IMR-90 (cell line): Measurements from ENCODE around the gene MMP2.

ENCODE experiments used
- BHLHE40 ChIP-seq: fragments of 150-350 bp; IDR thresholded peaks from 2 replicates; pipeline ENCODE4 v1.6.1; 2016; ENCODE audit warnings: mild to moderate bottlenecking, low read depth, low read length
- CEBPB ChIP-seq: IDR thresholded peaks from 2 replicates; pipeline ENCODE4 v1.6.1; 2012; ENCODE audit warnings: low read depth, low read length, improper control_type of control experiment
- MAFK ChIP-seq: IDR thresholded peaks from 2 replicates; pipeline ENCODE4 v1.6.1; 2012; ENCODE audit warnings: low read depth, low read length, improper control_type of control experiment
- MAZ ChIP-seq: IDR thresholded peaks from 2 replicates; pipeline ENCODE4 v1.6.1; 2012; ENCODE audit warnings: low read depth, mild to moderate bottlenecking, low read length, improper control_type of control experiment, moderate library complexity, borderline replicate concordance
- MXI1 ChIP-seq: IDR thresholded peaks from 2 replicates; pipeline ENCODE4 v1.6.1; 2012; ENCODE audit warnings: low read depth, mild to moderate bottlenecking, low read length, moderate library complexity, borderline replicate concordance
- NFE2L2 ChIP-seq: fragments of 150-350 bp; IDR thresholded peaks from 2 replicates; pipeline ENCODE4 v1.6.1; 2016; ENCODE audit warnings: low read depth, mild to moderate bottlenecking, low read length
- POLR2A ChIP-seq: IDR thresholded peaks from 2 replicates; pipeline ENCODE4 v1.6.1; 2012; ENCODE audit warnings: mild to moderate bottlenecking, low read depth, low read length
- RAD21 ChIP-seq: IDR thresholded peaks from 2 replicates; pipeline ENCODE4 v1.6.1; 2012; ENCODE audit warnings: low read length, improper control_type of control experiment
- RCOR1 ChIP-seq: IDR thresholded peaks from 2 replicates; pipeline ENCODE4 v1.6.1; 2012; ENCODE audit warnings: mild to moderate bottlenecking, low read length, improper control_type of control experiment; ENCODE audit not compliant: insufficient replicate concordance
- RFX5 ChIP-seq: IDR thresholded peaks from 2 replicates; pipeline ENCODE4 v1.8.0; 2012; ENCODE audit warnings: low read depth, mild to moderate bottlenecking, low read length, moderate library complexity
- SMC3 ChIP-seq: fragments of 150-350 bp; IDR thresholded peaks from 2 replicates; pipeline ENCODE4 v1.6.1; 2016; ENCODE audit warnings: low read depth, mild to moderate bottlenecking, antibody characterized with exemption, low read length, moderate library complexity
- TF ChIP-seq, protein P1 (sequence below): conservative IDR thresholded peaks from 2 replicates; pipeline ENCODE4 v1.5.1; 2012; ENCODE audit warnings: mild to moderate bottlenecking, low read depth, low read length, improper control_type of control experiment
- TF ChIP-seq, protein P2 (sequence below): fragments of 150-350 bp; IDR thresholded peaks from 2 replicates; pipeline ENCODE4 v1.6.1; 2017; ENCODE audit warnings: mild to moderate bottlenecking, antibody characterized with exemption, low read length, low read depth
- TF ChIP-seq, protein P3 (sequence below): fragments of 150-350 bp; IDR thresholded peaks from 2 replicates; pipeline ENCODE4 v1.6.1; 2016; ENCODE audit warnings: low read depth, mild to moderate bottlenecking, low read length, moderate library complexity, borderline replicate concordance

DNA sequence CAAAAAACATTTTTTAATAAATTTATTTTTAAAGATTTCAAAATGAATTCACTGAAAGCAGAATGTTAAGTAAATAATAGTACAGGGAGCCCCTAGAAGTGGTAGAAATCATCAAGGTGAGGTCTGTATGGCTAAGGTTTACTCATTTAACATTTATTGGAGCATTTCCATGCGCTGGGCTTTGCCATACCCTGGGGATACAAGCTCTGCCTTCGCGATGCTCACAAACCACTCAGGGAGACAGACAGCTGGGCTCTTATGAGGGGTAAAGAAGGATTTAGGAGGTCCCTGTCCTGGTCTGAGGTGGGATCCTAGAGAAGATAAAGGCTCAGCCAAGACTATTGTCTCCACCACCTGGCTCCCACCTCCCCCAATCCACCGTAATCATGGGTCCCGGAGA lies 18.6 kb downstream of the MMP2 start:
- no peak for TF ChIP-seq CEBPB
- TF ChIP-seq, protein P1, sequence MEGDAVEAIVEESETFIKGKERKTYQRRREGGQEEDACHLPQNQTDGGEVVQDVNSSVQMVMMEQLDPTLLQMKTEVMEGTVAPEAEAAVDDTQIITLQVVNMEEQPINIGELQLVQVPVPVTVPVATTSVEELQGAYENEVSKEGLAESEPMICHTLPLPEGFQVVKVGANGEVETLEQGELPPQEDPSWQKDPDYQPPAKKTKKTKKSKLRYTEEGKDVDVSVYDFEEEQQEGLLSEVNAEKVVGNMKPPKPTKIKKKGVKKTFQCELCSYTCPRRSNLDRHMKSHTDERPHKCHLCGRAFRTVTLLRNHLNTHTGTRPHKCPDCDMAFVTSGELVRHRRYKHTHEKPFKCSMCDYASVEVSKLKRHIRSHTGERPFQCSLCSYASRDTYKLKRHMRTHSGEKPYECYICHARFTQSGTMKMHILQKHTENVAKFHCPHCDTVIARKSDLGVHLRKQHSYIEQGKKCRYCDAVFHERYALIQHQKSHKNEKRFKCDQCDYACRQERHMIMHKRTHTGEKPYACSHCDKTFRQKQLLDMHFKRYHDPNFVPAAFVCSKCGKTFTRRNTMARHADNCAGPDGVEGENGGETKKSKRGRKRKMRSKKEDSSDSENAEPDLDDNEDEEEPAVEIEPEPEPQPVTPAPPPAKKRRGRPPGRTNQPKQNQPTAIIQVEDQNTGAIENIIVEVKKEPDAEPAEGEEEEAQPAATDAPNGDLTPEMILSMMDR = no peak
- TF ChIP-seq POLR2A = no peak
- TF ChIP-seq, protein P2, sequence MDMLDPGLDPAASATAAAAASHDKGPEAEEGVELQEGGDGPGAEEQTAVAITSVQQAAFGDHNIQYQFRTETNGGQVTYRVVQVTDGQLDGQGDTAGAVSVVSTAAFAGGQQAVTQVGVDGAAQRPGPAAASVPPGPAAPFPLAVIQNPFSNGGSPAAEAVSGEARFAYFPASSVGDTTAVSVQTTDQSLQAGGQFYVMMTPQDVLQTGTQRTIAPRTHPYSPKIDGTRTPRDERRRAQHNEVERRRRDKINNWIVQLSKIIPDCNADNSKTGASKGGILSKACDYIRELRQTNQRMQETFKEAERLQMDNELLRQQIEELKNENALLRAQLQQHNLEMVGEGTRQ = no peak
- no peak for TF ChIP-seq NFE2L2
- TF ChIP-seq SMC3 = no peak
- TF ChIP-seq MXI1 = no peak
- TF ChIP-seq RAD21 = no peak
- TF ChIP-seq, protein P3, sequence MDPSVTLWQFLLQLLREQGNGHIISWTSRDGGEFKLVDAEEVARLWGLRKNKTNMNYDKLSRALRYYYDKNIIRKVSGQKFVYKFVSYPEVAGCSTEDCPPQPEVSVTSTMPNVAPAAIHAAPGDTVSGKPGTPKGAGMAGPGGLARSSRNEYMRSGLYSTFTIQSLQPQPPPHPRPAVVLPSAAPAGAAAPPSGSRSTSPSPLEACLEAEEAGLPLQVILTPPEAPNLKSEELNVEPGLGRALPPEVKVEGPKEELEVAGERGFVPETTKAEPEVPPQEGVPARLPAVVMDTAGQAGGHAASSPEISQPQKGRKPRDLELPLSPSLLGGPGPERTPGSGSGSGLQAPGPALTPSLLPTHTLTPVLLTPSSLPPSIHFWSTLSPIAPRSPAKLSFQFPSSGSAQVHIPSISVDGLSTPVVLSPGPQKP = no peak
- no peak for TF ChIP-seq MAZ
- no peak for TF ChIP-seq BHLHE40
- TF ChIP-seq MAFK = no peak
- TF ChIP-seq RCOR1 = no peak
- no peak for TF ChIP-seq RFX5
